GM23338 (cell line): ENCODE results near the gene RAB3IL1.

ENCODE experiments used
- CTCF ChIP-seq, 2 experiments: fragments of 200-600 bp in 1 of 2; sonication (generic) in 1 of 2; conservative IDR thresholded peaks; 2 replicates each; pipeline versions ENCODE4 v1.5.1 to v1.6.1; 2016 to 2017; ENCODE audit warnings: antibody characterized with exemption in 2 of 2, low read depth in 2 of 2, mild to moderate bottlenecking in 2 of 2, moderate library complexity in 1 of 2
- EZH2 ChIP-seq: fragments of 200-600 bp; sonication (generic); IDR thresholded peaks from one replicate; pipeline ENCODE4 v1.8.0; 2017; ENCODE audit warnings: antibody characterized with exemption, mild to moderate bottlenecking, low read depth; ENCODE audit not compliant: unreplicated experiment
- REST ChIP-seq: IDR thresholded peaks from one replicate; pipeline ENCODE4 v1.6.1; 2018; ENCODE audit warnings: antibody characterized with exemption; ENCODE audit not compliant: unreplicated experiment

GRCh38 chr11:61955422-61956135 lies 38.2 kb upstream of the RAB3IL1 start:
- no peak for TF ChIP-seq CTCF (conservative IDR thresholded peaks at IDR 0.05; ENCODE audit: low read depth in 2 of 2)
- no peak for TF ChIP-seq REST
- TF ChIP-seq EZH2, result no peak
